HG03064 (cell line): ENCODE results near the gene PLEKHF1.

Experiments used
- ATAC-seq: cut with Tn5 transposase; IDR thresholded peaks from one replicate; pipeline ENCODE4 v1.9.1; 2021; ENCODE audit warnings: low read depth; ENCODE audit not compliant: unreplicated experiment

The PLEKHF1 gene

GRCh38 chr19:29724102-29724641, 58.9 kb downstream of the PLEKHF1 start:
- no peak for ATAC-seq

GRCh38 chr19:29724746-29725145, 59.5 kb downstream of the PLEKHF1 start:
- ATAC-seq: no peak
